HepG2 (cell line): Measurements from ENCODE around the gene SLFN12. TPM values are rescaled to one million over a fixed set of nuclear protein-coding genes. Genes with fewer than 3 reads are reported as not detected.

ENCODE experiments used
- ATAC-seq: fragments of 200-7000 bp; cut with Tn5 transposase; 3 replicates; pipeline ENCODE4 v1.9.1; 2020; ENCODE audit warnings: mild to moderate bottlenecking, moderate library complexity
- BruUV-seq: library from RNA; stranded (reverse); fragments of 400-500 nt; replicated peaks from 2 replicates; lab custom pipeline; 2021; lab: Mats Ljungman, UMichigan
- CTCF ChIA-PET: fragments of 300-600 bp; formaldehyde crosslinking; extraction: SDS; loops from one replicate; lab custom pipeline; 2021; ENCODE audit warnings: low total read pairs, inconsistent platforms, low intra/inter-chr PET ratio; lab: Yijun Ruan, JAX
- POLR2A ChIA-PET: fragments of 350-600 bp; sonication (Branson Sonifier 250); formaldehyde crosslinking; loops from one replicate; lab custom pipeline; 2020; ENCODE audit warnings: antibody characterized with exemption, inconsistent platforms; lab: Yijun Ruan, JAX
- DNase-seq: peaks from one replicate; pipeline ENCODE4 v3.0.0-alpha.2; 2015; ENCODE audit warnings: low spot score
- FAIRE-seq: peaks from 3 replicates; lab custom pipeline; 2011; peaks lifted over from hg19 to GRCh38; lab: Jason Lieb, UNC
- H2AFZ ChIP-seq: one replicate; pipeline ENCODE4 v1.6.1; 2011; ENCODE audit warnings: low read length, inconsistent platforms
- H3K27ac ChIP-seq: fragments of 300-600 bp; 3 replicates; pipeline ENCODE4 v1.8.0; 2011; ENCODE audit warnings: mixed run types, mild to moderate bottlenecking, mixed read lengths, low read length, inconsistent platforms; ENCODE audit not compliant: insufficient read depth; ENCODE audit errors: extremely low read length
- H3K27me3 ChIP-seq, 2 experiments: fragments of 200-600 bp in 1 of 2; 2 replicates in 1 of 2; 3 replicates in 1 of 2; pipeline versions ENCODE4 v1.6.0 to v1.8.0; 2011; ENCODE audit warnings: low read length in 2 of 2, mild to moderate bottlenecking in 2 of 2, moderate library complexity in 2 of 2, inconsistent platforms in 1 of 2; ENCODE audit not compliant: insufficient read depth in 2 of 2, control insufficient read depth in 1 of 2
- H3K36me3 ChIP-seq, 2 experiments: fragments of 200-600 bp in 1 of 2; replicated peaks in 1 of 2; 2 replicates in 1 of 2; 3 replicates in 1 of 2; pipeline versions ENCODE4 v1.5.1 to v1.8.0; 2011; ENCODE audit warnings: low read length in 2 of 2, inconsistent platforms in 1 of 2; ENCODE audit not compliant: insufficient read depth in 2 of 2, control insufficient read depth in 1 of 2
- H3K4me1 ChIP-seq: 2 replicates; pipeline ENCODE4 v1.5.1; 2012; ENCODE audit warnings: low read length, inconsistent platforms; ENCODE audit not compliant: insufficient read depth
- H3K4me2 ChIP-seq: 2 replicates; pipeline ENCODE4 v1.6.0; 2011; ENCODE audit warnings: low read depth, low read length, inconsistent platforms
- H3K4me3 ChIP-seq, 3 experiments: fragments of 200-600 bp in 1 of 3; sonication (generic), shearing (Covaris generic) in 1 of 3; replicated peaks in 1 of 3; 2 replicates each; pipeline ENCODE4 v1.5.1; 2011 to 2016; ENCODE audit warnings: low read length in 3 of 3, inconsistent platforms in 2 of 3, low read depth in 2 of 3, mild to moderate bottlenecking in 2 of 3, control low read depth in 1 of 3, mixed read lengths in 1 of 3; ENCODE audit not compliant: insufficient read depth in 1 of 3
- H3K79me2 ChIP-seq: one replicate; pipeline ENCODE4 v1.6.1; 2011; ENCODE audit warnings: low read length, inconsistent platforms; ENCODE audit not compliant: insufficient read depth
- H3K9ac ChIP-seq: 2 replicates; pipeline ENCODE4 v1.6.0; 2011; ENCODE audit warnings: mild to moderate bottlenecking, low read depth, low read length, inconsistent platforms; ENCODE audit not compliant: insufficient read depth
- H3K9me3 ChIP-seq: 2 replicates; pipeline ENCODE4 v1.5.1; 2012; ENCODE audit warnings: mild to moderate bottlenecking, low read length
- H4K20me1 ChIP-seq: 2 replicates; pipeline ENCODE4 v1.6.0; 2011; ENCODE audit warnings: inconsistent platforms, mild to moderate bottlenecking, low read length, moderate library complexity; ENCODE audit not compliant: insufficient read depth
- CENPX ChIP-seq: sonication (generic); formaldehyde crosslinking; IDR thresholded peaks from 2 replicates; pipeline ENCODE4 v1.9.0; 2021; ENCODE audit warnings: mild to moderate bottlenecking, missing genetic modification reagents, moderate library complexity
- CHCHD3 ChIP-seq: sonication (generic); formaldehyde crosslinking; IDR thresholded peaks from 2 replicates; pipeline ENCODE4 v1.8.0; 2022; ENCODE audit warnings: mild to moderate bottlenecking, missing genetic modification reagents, moderate library complexity
- ELF3 ChIP-seq: IDR thresholded peaks from 2 replicates; pipeline ENCODE4 v1.6.1; 2016; ENCODE audit warnings: missing genetic modification reagents, missing compliant biosample characterization
- ETV5 ChIP-seq: IDR thresholded peaks from 2 replicates; pipeline ENCODE4 v1.6.1; 2018; ENCODE audit warnings: missing biosample characterization, missing genetic modification reagents, inconsistent platforms, borderline replicate concordance
- EZH2 ChIP-seq: conservative IDR thresholded peaks from 2 replicates; pipeline ENCODE4 v1.6.1; 2012; ENCODE audit warnings: mild to moderate bottlenecking, low read depth, low read length, moderate library complexity
- FOXA1 ChIP-seq, 2 experiments: fragments of 450-650 bp in 1 of 2; sonication (generic) in 1 of 2; formaldehyde crosslinking in 1 of 2; IDR thresholded peaks; 2 replicates each; pipeline versions ENCODE4 v1.4.0 to v1.6.1; 2016 to 2020; ENCODE audit warnings: missing genetic modification reagents in 1 of 2
- LCORL ChIP-seq, 2 experiments: fragments of 450-650 bp in 1 of 2; sonication (generic) in 1 of 2; formaldehyde crosslinking in 1 of 2; IDR thresholded peaks; 2 replicates each; pipeline versions ENCODE4 v1.5.0 to v1.6.1; 2017 to 2020; ENCODE audit warnings: antibody characterized with exemption in 1 of 2, missing genetic modification reagents in 1 of 2
- MEIS1 ChIP-seq: sonication (generic); formaldehyde crosslinking; IDR thresholded peaks from 2 replicates; pipeline ENCODE4 v1.9.0; 2021; ENCODE audit warnings: mild to moderate bottlenecking, missing genetic modification reagents, moderate library complexity, borderline replicate concordance
- SOX13 ChIP-seq, 3 experiments: fragments of 450-650 bp in 1 of 3; sonication (generic) in 1 of 3; formaldehyde crosslinking in 1 of 3; IDR thresholded peaks in 2 of 3; conservative IDR thresholded peaks in 1 of 3; 2 replicates each; pipeline versions ENCODE4 v1.5.0 to v1.6.1; 2016 to 2020; ENCODE audit warnings: antibody characterized with exemption in 1 of 3, mild to moderate bottlenecking in 1 of 3, missing compliant biosample characterization in 1 of 3, missing genetic modification reagents in 1 of 3, moderate library complexity in 1 of 3
- TCF7 ChIP-seq: sonication (generic); IDR thresholded peaks from 2 replicates; pipeline ENCODE4 v1.6.1; 2016; ENCODE audit warnings: antibody characterized with exemption, low read depth
- U2AF1 ChIP-seq: fragments of 200-400 bp; formaldehyde crosslinking; optimal IDR thresholded peaks from 2 replicates; pipeline ENCODE3; 2017; ENCODE audit warnings: mild to moderate bottlenecking, low read depth, low read length
- ZNF329 ChIP-seq: sonication (generic); formaldehyde crosslinking; IDR thresholded peaks from 2 replicates; pipeline ENCODE4 v1.9.0; 2021; ENCODE audit warnings: low read depth, mild to moderate bottlenecking, missing genetic modification reagents
- ZNF350 ChIP-seq: sonication (generic); formaldehyde crosslinking; IDR thresholded peaks from 2 replicates; pipeline ENCODE4 v1.4.0; 2020; ENCODE audit warnings: mild to moderate bottlenecking, low read depth, missing genetic modification reagents, borderline replicate concordance
- ZNF460 ChIP-seq: sonication (generic); formaldehyde crosslinking; IDR thresholded peaks from 2 replicates; pipeline ENCODE4 v1.5.1; 2020; ENCODE audit warnings: missing genetic modification reagents, mild to moderate bottlenecking, borderline replicate concordance
- ZNF557 ChIP-seq: sonication (generic); formaldehyde crosslinking; IDR thresholded peaks from 2 replicates; pipeline ENCODE4 v1.4.0; 2020; ENCODE audit warnings: missing genetic modification reagents
- ZSCAN30 ChIP-seq: sonication (generic); formaldehyde crosslinking; IDR thresholded peaks from 2 replicates; pipeline ENCODE4 v1.5.0; 2020; ENCODE audit warnings: mild to moderate bottlenecking, missing genetic modification reagents
- ZSCAN31 ChIP-seq: sonication (generic); formaldehyde crosslinking; IDR thresholded peaks from 2 replicates; pipeline ENCODE4 v1.5.0; 2020; ENCODE audit warnings: low read depth, mild to moderate bottlenecking, missing genetic modification reagents
- WGBS: methylation state at CpG from one replicate; pipeline ENCODE4 v1.1.6; 2017; ENCODE audit warnings: low lambda C conversion rate; 5-methylcytosine and 5-hydroxymethylcytosine counted together
- in situ Hi-C: cut with HindIII; loops from 2 replicates; pipeline ENCODE4 v1.10.0; 2017; ENCODE audit warnings: low pct_unique_long_range_greater_than_20kb; ENCODE audit not compliant: extremely low pct_ligation_motif_present
- intact Hi-C: fragments of 100-400 bp; cut with micrococcal nuclease; formaldehyde crosslinking; loops from one replicate; pipeline ENCODE4 v1.10.0; 2022; ENCODE audit not compliant: unreplicated experiment
- polyA plus RNA-seq, 8 experiments: library from polyadenylated mRNA; depleted of rRNA in 3 of 8; stranded (reverse) in 7 of 8; unstranded in 1 of 8; fragments of >200 nt; fragmentation: Illumina TruSeq in 4 of 8; extraction: Trizol in 4 of 8; gene quantifications; 2 replicates each; pipeline versions ENCODE4 v1.2.1 to v1.2.3, GENCODE V29; 2011 to 2016; ENCODE audit warnings: low read depth in 4 of 8, missing spikeins in 1 of 8, mixed read lengths in 1 of 8; ENCODE audit not compliant: insufficient read depth in 1 of 8
- total RNA-seq, 5 experiments: library from RNA; depleted of rRNA; stranded (reverse); fragments of >200 nt; fragmentation: Illumina TruSeq; extraction: Trizol; gene quantifications; 2 replicates each; pipeline ENCODE4 v1.2.3, GENCODE V29; 2016; ENCODE audit warnings: low read depth in 1 of 5

SLFN12 gene
- total and polyA plus RNA-seq, 2 of the 13 experiments (the other 11 are each of a cell fraction or from before 2014, with no cell fraction given) = 0.13 TPM; not detected in 1

DNA sequence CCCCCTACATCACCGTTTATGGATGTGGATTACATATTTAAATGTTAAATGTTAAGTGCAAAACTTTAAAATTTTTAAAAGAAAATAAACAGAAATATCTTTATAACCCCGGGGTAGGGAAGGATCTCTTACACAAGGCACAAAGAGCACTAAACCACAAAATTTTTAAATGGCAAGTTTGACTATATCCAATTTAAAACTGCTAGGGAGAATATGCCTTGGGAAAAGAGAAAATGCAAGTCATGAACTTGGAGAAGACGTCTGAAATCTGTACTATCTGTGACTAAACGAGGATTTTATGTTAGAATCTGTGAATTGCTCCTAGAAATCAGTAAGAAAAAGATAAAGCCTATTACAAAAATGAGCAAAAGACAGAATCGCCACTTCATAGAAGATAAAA is 44.9 kb upstream of the SLFN12 start:
- no peak overlapping the region for H3K4me3 ChIP-seq
- DNase-seq (no peak), FAIRE-seq (no peak)
- peaks cover 0 to 4% of the 10 kb centered on the region in 2 experiments; a peak in 1 of 5 replicates for H3K27me3 ChIP-seq
- no peak overlapping the region for H3K27ac ChIP-seq
- no TSS peak for BruUV-seq
- no peaks in the 10 kb centered on the region for H3K36me3 ChIP-seq
- TF ChIP-seq ZNF350 (no peak), EZH2 (no peak), SOX13 (IDR thresholded peaks at IDR 0.05) (no peak), SOX13 (CRISPR knock-in tag; conservative IDR thresholded peaks at IDR 0.05 in 1 of 2, IDR thresholded peaks at IDR 0.05 in 1 of 2) (no peak), LCORL (IDR thresholded peaks at IDR 0.05) (no peak), LCORL (CRISPR knock-in tag; IDR thresholded peaks at IDR 0.05) (no peak), MEIS1 (CRISPR knock-in tag) (no peak), ZNF460 (CRISPR knock-in tag) (no peak), ETV5 (no peak)
- TF ChIP-seq, all 625 proteins: peak for 0
- Histone ChIP-seq H3K9ac (no peak overlapping the region), H3K4me2 (no peak overlapping the region), H3K9me3 (no peaks in the 10 kb centered on the region), H3K79me2 (no peaks in the 10 kb centered on the region), H3K4me1 (no peaks in the 10 kb centered on the region), H2AFZ (no peak overlapping the region), H4K20me1 (no peaks in the 10 kb centered on the region)
- 2% methylated on average over 5 of the region's 5 CpGs for WGBS
- intact Hi-C loops (no loop called here), in situ Hi-C loops (no loop called here)
- ChIA-PET CTCF (no interaction called here), POLR2A (no interaction called here)
- ATAC-seq = no peak

DNA sequence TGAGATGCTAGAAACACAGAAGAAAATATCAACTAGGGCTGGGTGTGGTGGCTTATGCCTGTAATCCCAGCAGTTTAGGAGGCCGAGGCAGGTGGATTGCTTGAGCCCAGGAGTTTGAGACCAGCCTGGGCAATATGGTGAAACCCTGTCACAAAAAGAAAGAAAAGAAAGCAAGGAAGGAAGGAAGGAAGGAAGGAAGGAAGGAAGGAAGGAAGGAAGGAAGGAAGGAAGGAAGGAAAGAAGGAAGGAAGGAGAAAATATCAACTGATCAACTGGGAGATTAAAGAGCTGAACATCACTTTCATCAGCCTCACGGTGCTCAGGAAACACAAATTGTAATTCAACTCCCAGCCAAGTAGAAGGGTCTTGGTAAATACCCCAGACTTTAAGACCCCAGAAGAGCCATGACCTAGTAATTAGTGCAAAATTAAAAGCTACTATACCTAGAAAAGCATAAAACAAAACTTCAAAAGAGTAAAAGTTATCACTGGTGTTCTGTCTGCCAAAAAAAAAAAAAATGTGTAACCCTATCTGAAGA is 44.1 kb upstream of the SLFN12 start:
- CTCF ChIA-PET = no interaction called here
- no peak for FAIRE-seq
- no peak for TF ChIP-seq ZSCAN30 (CRISPR knock-in tag)
- TF ChIP-seq CHCHD3 (CRISPR knock-in tag) = no peak
- TF ChIP-seq ZSCAN31 (CRISPR knock-in tag) = no peak
- no peak for TF ChIP-seq ZNF329 (CRISPR knock-in tag)
- TF ChIP-seq ELF3 = no peak
- TF ChIP-seq FOXA1 (IDR thresholded peaks at IDR 0.05) = no peak
- no peak for TF ChIP-seq FOXA1 (CRISPR knock-in tag; IDR thresholded peaks at IDR 0.05)
- TF ChIP-seq U2AF1 = no peak
- TF ChIP-seq CENPX (CRISPR knock-in tag) = no peak
- TF ChIP-seq ZNF557 (CRISPR knock-in tag) = no peak
- TF ChIP-seq TCF7 = no peak

More for the DNA sequence above, 44.1 kb upstream of the SLFN12 start:
- no peak overlapping the region for H3K4me3 ChIP-seq
- no peak overlapping the region for H3K4me2 ChIP-seq
- H4K20me1 ChIP-seq = no peaks in the 10 kb centered on the region
- no peak for DNase-seq
- no peaks in the 10 kb centered on the region for H3K79me2 ChIP-seq
- H3K36me3 ChIP-seq = no peaks in the 10 kb centered on the region
- in situ Hi-C loops = no loop called here
- intact Hi-C loops = no loop called here
- H3K9ac ChIP-seq = no peak overlapping the region
- 2% methylated on average over 2 of the region's 2 CpGs for WGBS
- POLR2A ChIA-PET = no interaction called here
- H3K27ac ChIP-seq = no peak overlapping the region
- peaks cover 0 to 4% of the 10 kb centered on the region in 2 experiments; a peak in 1 of 5 replicates for H3K27me3 ChIP-seq
- no peaks in the 10 kb centered on the region for H3K9me3 ChIP-seq
- ATAC-seq = no peak
- BruUV-seq = no TSS peak
- H3K4me1 ChIP-seq = no peaks in the 10 kb centered on the region
- no peak overlapping the region for H2AFZ ChIP-seq
